HG02885 (cell line): ENCODE measurements around the gene NLGN1.
"Not testable (repeated sequence)": the region's sequence is repeated elsewhere in the genome, so short reads cannot be mapped to it uniquely, and the experiment has no call there.

ENCODE experiments used
- ATAC-seq: cut with Tn5 transposase; IDR thresholded peaks from one replicate; pipeline ENCODE4 v1.9.1; 2021; ENCODE audit warnings: mild to moderate bottlenecking; ENCODE audit not compliant: unreplicated experiment, poor library complexity

Gene NLGN1

DNA sequence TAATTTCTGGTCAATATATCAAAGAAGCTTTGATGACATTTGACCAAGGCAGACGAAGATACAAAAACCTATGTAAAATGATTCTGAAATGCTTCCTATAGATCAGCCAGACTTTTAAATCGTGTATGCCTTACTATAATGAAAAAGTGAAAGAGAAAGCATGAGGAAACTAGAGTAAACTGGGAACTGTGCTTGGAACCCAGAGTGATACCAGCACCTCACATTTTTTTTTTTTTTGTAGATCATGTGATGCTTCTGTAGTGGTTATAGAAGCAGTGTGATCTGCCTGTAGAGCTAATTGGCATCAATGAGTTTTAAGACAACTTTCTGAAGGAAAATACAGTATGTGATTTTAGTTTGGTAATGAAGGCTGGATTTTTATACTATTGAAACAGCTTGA is 150.7 kb downstream of the NLGN1 start:
- ATAC-seq: no peak

DNA sequence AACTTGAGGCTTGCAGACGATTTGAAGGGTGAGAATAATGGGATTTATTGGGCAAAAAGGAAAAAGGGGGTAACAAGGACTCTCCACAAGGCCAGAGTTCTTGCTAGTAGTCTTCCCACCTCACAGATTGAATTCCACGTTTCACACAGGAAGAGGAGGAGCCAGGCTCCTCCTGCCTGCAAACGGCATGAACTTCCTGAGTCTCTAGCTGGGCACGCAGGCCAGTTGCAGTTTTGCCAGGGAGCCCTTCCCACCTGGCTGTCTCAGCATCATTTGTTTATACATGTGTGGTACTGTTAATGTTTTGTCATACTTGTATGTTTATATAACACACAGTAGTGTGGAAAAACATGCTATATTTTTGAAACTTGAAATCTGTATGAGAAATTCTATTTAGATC is 155.0 kb downstream of the NLGN1 start:
- no peak for ATAC-seq

DNA sequence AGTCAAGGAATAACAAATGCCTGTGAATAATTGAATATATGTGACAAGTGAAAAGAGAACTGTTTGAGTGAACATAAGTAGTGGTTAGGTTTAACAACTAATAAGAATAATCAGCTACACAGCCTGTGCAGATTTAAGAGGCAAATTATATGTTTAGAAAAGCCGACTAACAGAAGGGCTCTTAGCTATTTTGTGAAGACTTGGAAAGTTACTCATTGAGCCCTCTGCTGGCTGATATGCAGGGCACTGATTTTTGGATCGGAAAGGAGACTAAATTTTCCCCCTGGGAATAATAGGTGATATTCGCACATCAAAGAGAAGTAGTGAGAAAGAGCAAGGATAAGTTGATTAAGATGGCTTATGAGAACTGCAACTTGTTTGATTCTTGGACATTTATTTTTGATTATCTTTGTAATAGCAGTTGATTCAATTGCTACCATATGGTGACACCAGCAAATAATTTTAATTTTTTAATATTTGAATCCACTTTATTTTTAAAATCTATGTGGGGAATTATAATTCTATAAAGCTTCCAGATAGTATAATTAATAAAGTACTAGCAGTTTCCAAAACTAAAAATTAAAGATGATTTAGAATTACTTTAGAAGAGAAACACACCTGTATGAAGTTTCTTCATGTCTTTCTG is 156.2 kb downstream of the NLGN1 start:
- peak; percentile 56 for ATAC-seq

DNA sequence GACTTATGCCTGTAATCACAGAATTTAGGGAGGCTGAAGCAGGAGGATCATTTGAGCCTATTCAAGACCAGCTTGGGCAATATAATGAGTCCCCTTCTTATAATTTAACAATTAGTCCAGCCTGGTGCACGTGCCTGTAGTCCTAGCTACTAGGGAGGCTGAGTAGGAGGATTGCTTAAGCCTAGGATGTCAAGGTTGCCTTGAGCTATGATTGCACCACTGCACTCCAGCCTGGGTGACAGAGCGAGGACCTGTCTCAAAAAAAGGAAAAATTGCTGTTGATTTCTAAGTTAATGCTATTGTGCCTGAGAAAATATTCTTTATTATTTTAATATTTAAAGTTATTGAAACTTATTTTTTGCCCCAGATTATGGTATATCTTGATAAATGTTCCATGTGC is 159.0 kb downstream of the NLGN1 start:
- ATAC-seq: no peak

DNA sequence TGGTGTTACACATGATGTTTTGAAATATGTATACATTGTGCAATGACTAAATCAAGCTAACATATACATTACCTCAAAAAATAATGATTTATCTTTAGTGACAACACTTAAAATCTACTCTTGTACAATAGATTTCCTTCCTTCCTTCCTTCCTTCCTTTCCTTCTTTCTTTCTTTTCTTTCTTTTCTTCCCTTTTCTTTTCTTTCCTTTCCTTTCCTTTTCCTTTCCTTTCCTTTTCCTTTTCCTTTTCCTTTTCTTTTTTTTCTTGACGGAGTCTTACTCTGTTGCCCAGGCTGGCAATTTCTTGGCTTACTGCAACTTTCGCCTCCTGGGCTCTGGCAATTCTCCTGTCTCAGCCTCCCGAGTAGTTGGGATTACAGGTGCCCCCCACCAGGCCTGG is 170.5 kb downstream of the NLGN1 start:
- ATAC-seq: no peak

DNA sequence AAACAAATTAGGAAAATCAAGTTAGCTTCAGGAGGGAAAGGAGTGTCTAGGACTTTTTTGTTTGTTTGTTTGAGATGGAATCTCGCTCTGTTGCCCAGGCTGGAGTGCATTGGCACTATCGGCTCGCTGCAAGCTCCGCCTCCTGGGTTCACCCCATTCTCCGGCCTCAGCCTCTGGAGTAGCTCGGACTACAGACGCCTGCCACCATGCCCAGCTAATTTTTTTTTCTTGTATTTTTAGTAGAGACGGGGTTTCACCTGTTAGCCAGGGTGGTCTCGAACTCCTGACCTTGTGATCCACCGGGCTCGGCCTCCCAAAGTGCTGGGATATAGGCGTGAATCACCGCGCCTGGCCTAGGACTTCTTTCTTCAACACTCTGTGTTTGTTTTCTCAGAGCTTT is 171.1 kb downstream of the NLGN1 start:
- no peak for ATAC-seq

DNA sequence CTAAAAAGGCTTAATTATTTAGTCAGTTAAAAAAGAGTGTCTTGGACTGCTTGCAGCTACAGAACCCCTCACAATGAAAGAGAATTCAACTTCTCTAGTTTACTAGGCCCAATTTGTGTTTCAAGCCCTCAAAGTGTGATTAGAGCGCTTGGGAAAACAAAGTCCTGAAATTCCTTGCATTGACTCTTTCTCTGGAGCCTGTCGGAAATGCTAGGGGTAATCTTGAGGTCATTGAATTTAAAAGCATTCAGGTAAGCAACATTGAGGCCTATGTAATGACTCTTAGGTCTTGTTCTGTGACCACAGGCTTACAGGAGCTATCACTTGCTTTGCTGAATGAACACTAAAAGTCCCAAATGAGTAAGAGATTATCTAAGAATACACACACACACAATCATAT is 186.0 kb downstream of the NLGN1 start:
- no peak for ATAC-seq

DNA sequence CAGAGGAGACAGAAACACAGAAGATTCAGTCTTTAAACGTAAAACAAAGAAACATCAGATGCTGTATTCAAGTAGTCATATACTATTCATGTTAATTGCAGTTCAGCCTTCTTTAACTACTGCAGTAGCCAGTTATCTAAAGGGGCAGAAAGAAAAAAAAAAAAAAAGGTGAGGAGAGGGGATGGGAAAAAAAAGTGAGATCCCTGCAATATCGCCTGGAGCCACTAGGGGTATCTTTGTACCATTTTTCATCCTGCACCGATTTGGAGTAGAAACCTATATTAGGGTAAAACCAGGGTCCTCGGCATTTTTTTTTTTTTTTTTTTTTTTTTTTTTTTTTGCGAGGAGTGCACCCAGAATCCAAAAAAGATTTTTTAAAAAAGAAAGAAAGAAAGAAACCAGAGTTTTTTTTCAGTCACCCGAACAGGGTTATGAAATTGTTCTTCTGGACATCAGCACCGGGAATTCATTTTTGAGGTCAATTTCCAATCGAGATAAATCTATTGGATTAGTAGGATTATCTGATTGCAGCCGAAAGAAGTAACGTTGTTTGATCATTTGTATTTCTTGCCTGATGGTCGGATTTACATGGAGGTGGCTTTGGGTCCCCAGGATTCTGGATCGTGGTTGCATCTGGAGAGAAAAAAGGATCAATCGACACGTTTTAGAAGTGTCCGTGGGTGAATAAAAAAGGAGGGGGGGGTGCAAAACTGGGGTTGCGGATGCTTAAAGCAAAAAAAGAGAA is 186.7 kb downstream of the NLGN1 start:
- ATAC-seq: no peak

DNA sequence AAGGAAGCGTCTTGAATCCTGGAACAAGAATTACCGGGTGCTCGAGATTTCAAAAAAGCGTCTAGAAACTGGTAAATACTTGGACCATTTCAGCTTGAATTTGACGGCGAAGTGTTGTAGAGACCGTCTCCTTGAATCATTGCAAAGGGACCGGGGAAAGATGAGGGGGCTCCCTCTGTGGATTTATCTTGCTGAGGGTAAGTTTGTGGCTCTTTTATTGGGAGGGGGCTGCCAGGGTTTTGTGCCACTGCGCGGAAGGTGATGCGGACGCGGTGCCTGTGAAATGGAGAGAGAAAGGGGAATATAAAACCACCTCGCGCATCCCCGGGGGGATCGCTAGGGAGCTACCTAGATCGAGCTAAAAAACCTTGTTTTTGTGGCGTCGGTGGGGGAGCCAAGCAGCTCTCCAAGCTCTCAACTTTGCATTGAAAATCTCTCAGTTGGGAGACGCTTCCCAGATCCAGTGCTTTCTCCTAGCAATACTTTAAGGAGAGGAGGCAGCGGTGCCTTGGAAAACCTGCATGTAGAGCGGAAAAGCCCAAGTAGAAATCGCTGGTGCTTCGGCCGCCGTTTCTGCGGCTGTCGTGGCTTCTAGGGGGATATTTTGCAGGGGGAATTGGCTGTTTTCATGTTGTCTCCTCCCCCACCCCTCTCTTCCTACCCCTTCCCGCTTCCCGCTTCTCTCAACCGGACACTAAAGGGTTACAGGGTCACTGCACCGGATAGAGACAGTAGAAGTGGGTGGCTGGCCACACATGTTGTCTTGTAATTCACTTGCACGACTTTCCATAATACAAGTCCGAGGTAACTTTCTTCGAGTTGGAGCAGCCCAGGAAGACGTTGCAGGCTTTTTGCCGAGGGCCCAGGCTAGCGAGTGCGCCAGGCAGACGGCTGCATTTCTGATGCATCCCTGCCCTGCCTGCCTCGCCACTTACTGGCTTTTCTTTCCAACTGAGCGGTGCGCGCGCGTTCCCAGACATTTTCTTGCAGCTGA is 187.6 kb downstream of the NLGN1 start:
- no peak for ATAC-seq

DNA sequence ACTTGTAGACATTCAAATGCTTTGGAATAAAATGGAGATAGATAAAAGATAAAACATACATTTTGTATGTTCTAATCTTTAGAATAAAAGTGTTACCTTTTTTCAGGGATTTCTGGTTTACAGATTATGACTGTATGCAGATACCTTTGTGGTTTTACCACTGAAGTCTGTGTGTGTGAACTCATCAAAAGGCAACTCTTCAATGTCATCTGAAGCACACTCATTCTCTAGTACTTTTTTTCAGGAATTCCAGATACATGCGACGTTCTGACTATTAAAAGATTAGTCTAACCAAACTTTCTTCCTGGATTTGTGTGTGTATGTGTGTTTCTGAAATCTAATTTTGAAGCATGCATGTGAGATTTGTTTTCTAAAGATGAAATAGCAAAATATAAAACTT is 188.6 kb downstream of the NLGN1 start:
- ATAC-seq: no peak

DNA sequence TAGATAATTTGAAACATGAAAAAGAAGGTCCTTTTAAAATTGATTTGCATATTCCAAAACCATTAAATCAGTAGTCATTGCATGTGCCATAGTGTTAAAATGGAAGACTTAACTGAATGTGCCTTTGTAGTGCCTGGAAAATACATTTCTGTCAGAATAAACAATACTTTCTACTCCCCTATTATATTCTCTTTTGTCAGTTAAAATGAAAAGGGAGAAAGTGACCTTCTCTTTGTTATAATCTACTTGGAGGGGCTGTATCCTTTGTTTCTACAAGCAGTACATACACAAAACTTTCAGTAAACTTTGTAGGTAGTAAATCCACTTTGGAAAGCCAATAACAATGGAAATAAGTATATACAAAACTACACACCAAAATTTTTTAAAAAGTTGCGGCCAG is 189.5 kb downstream of the NLGN1 start:
- ATAC-seq: no peak

DNA sequence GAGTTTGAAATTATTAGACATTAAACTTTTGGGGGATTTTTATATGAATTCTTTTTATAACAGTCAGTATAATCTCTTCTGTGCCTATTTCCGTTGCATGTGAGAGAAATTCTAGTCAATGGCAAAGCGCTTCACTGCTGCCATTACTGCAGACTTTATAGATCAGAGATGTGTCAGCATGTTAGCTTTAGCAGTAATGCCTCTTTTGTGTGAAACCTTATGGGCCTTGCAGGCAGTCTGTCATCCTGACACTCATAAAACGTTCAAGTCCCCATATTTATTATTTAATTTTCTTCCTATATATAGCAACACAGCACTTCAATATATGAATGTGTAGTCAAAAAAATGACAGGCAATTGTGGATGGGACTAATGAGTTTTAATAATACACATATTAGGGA is 191.0 kb downstream of the NLGN1 start:
- no peak for ATAC-seq

DNA sequence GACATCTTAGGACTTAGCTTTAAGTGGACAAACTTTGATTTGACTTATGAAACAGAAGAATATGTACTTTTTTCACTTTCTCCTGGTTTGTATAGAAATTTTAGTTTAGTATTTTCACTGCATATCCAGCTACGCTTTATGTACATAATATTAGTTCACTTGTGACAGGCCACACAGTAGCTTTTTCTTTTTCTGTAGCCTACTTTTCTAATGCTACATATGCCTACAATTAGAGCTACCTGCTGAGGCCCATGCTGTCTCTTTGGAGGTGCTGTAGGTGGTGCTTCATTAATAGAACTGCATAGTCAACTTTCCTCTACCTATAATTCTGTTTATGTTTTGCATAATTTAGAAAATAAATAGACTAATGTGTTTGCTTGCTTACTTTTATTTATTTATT is 191.6 kb downstream of the NLGN1 start:
- ATAC-seq: no peak

DNA sequence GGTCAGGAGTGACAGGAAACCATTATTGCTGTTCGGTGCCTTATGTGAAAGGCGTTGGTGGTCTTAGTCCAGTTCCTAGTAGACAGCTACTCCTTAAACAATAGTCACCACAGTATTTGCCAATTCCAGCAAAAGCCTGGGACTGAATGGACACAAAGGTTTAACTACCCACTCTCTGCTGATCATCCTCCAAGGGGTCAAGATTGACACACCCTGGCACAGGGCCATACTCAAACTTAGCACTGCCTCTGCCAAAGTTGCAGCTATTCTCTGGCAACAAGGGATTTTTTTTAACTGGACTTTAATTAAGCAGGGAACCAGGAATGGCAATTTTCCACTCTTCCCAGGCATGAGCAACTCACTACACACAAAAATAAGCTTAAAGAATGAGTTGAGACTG is 193.9 kb downstream of the NLGN1 start:
- no peak for ATAC-seq

DNA sequence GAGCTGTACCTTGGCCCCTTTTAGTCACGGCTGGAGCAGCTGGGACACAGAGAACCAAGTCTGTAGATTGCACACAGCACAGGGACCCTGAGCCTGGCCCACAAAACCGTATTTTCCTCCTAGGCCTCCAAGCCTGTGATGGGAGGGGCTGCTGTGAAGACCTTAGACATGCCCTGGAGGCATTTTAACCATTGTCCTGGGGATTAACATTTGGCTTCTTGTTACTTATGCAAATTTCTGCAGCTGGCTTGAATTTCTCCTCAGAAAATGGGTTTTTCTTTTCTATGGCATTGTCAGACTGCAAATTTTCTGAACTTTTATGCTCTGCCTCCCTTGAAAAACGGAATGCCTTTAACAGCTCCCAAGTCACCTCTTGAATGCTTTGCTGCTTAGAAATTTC is 197.3 kb downstream of the NLGN1 start:
- not testable (repeated sequence) for ATAC-seq

DNA sequence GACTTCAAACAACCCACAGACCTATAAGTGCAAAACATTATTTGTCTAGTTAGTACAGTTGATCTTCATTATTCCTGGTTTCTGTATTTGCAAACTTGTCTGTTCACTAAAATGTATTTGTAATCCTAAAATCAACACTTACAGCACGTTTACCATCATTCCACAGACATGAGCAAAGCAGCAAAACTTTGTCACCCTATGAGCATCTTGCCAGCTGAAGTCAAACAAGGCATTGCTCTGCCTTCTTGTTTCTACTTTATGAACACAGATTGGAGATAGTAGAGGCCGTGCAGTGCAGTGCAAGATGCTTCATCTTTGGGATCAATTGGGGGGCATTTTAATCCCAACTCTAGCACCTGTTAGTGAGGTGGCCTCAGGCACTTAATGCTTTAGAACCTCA is 202.1 kb downstream of the NLGN1 start:
- ATAC-seq: no peak

DNA sequence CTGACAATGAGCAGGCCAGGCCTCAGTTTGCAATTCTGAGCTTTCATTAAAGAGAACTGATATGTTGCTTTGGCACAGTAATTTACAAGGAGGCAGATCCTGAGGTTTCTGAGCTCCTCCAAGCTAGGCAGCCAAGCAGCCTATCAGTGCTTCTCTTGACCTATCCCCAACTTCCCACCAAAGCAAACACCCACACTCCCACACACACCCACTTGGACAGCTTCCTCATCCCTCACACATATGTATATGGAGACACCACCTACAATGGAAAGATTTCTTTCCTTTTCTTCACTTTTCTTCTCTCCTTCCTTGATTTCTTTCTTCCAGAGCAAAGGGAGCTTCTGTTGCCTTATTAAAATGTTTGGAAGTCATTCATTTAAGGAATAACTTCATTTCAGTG is 217.0 kb downstream of the NLGN1 start:
- ATAC-seq: no peak

DNA sequence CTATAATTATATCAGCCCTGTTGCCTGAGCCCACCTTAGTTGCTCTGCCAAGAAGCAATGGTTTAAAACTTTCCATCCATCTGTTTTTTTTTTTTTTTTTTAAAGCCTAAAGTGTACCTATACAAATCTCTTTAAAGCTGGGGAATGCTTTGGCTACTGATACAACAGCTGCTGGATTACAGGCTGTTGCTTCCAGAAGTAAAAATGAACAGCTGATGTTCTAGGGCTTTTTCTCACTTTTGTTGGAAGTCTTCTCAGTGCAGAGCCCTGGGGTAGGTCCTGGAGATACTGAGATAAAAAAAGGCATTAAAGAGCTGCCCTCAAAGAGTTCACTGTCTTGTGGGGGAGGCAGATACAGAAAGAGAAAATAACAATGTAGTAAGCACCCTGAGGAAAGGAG is 218.1 kb downstream of the NLGN1 start:
- no peak for ATAC-seq

DNA sequence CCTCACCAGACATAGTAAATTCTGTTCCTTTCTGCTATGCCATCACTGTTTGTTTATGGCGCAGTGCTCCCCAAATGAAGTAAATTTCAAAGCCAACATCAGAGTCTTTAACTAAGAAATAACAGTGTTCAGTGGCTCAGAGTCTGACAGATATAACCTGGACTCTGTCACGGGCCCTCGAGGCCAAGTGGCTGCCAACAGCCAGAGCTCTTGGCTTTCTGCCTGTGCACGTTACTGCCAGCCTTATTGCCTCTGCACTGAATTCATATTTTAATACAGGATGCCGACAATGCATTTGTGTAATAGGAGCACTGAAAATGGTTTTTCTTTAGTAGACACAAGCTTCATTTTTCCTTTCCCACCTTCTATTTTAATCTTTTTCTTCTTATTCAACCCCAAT is 219.9 kb downstream of the NLGN1 start:
- no peak for ATAC-seq

DNA sequence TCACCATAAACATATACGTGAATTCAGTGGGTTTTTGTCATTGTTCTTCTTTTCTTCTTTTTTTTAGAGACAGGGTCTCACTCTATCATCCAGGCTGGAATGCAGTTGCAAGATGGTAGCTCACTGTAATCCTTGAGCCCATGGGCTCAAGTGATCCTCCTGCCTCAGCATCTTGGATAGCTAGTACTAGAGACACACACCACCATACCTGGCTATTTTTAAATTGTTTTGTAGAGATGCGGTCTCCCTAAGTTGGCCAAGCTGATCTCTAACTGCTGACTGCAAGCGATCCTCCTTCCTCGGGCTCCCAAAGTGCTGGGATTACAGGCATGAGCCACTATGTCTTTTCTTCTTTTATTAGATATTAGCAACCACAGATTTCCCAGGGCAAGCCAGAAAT is 220.6 kb downstream of the NLGN1 start:
- ATAC-seq: no peak

DNA sequence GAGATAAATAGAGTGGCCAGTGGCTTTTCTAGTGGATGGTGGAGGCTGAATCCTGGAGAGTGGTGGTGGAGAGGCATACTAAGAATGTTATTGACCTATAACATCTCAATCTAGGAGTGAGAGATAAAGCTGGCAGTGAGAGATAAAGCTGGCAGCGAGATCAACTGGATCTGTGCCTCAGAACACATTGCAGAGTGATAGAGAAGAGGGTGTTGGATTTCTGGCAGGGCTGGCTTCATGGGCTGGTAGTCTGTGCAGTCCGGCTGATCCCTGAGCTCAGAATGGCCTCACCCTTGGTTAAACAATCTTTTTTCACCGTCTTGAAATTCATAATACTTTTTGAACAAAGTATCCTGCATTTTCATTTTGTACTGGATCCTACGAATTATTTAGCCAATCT is 221.2 kb downstream of the NLGN1 start:
- ATAC-seq: no peak
